Measurements from ENCODE around the gene TBC1D12.

DNA sequence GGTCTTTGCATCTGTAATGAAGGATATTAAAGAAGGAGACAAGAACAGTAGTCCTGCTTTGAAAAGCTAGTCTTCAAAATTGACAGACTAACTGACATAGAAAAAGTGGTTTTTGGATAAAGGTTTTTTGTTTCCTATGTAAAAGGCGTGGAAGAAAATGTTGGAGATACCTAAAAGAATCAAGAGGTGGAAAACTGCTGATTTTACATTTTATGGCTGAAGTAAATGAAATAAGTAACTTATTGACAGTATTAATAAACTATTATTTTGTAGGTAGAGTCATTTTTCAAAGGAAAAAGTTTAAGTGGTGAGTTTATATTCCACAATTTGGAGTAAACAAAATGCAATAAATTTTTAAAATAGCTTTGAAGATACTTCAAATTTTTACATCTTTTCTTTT is 130.7 kb downstream of the TBC1D12 start:
- TF ChIP-seq, protein P1, sequence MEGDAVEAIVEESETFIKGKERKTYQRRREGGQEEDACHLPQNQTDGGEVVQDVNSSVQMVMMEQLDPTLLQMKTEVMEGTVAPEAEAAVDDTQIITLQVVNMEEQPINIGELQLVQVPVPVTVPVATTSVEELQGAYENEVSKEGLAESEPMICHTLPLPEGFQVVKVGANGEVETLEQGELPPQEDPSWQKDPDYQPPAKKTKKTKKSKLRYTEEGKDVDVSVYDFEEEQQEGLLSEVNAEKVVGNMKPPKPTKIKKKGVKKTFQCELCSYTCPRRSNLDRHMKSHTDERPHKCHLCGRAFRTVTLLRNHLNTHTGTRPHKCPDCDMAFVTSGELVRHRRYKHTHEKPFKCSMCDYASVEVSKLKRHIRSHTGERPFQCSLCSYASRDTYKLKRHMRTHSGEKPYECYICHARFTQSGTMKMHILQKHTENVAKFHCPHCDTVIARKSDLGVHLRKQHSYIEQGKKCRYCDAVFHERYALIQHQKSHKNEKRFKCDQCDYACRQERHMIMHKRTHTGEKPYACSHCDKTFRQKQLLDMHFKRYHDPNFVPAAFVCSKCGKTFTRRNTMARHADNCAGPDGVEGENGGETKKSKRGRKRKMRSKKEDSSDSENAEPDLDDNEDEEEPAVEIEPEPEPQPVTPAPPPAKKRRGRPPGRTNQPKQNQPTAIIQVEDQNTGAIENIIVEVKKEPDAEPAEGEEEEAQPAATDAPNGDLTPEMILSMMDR (IDR thresholded peaks at IDR 0.05): no peak
- no peak for TF ChIP-seq POLR2A (IDR thresholded peaks at IDR 0.05)
